Transverse colon (tissue), 4 donors: ENCODE data around the gene PLA2G4E. TPM values are rescaled to one million over a fixed set of nuclear protein-coding genes. Genes with fewer than 3 reads are reported as not detected.
A peak's percentile ranks its signal among the peaks of the same experiment; 100 is the strongest.

ENCODE experiments used
- DNase-seq: peaks from one replicate; pipeline ENCODE4 v3.0.0-alpha.2; 2019
- H3K27ac ChIP-seq, 4 donors: fragments of 200-600 bp; sonication (generic); 2 replicates each; pipeline ENCODE4 v1.5.1; 2016 to 2018; ENCODE audit warnings: inconsistent platforms in 4 of 4
- H3K27me3 ChIP-seq: fragments of 200-600 bp; sonication (generic); 2 replicates; pipeline ENCODE4 v1.5.1; 2017; ENCODE audit warnings: inconsistent platforms
- H3K36me3 ChIP-seq, 4 donors: fragments of 200-600 bp; sonication (generic); 2 replicates each; pipeline ENCODE4 v1.5.1; 2017 to 2019; ENCODE audit warnings: inconsistent platforms in 4 of 4
- H3K4me1 ChIP-seq, 4 donors: fragments of 200-600 bp; sonication (generic); 2 replicates each; pipeline ENCODE4 v1.5.1; 2017 to 2020; ENCODE audit warnings: inconsistent platforms in 4 of 4
- H3K4me3 ChIP-seq, 4 donors: fragments of 200-600 bp; sonication (generic); 1 replicate in 1 of 4; 2 replicates in 3 of 4; pipeline versions ENCODE4 v1.5.1 to v1.6.1; 2017 to 2019; ENCODE audit warnings: inconsistent platforms in 4 of 4
- H3K9me3 ChIP-seq, 2 donors: fragments of 200-600 bp; sonication (generic); 2 replicates each; pipeline ENCODE4 v1.5.1; 2017 to 2019; ENCODE audit warnings: inconsistent platforms in 2 of 2
- EP300 ChIP-seq: sonication (generic); formaldehyde crosslinking; IDR thresholded peaks from one replicate; pipeline ENCODE4 v1.6.1; 2017; ENCODE audit warnings: antibody characterized with exemption, low read depth
- POLR2A ChIP-seq: fragments of 450-650 bp; IDR thresholded peaks from one replicate; pipeline ENCODE4 v1.6.1; 2016; ENCODE audit warnings: antibody characterized with exemption, mild to moderate bottlenecking, moderate library complexity
- POLR2AphosphoS5 ChIP-seq, 3 donors: sonication (generic); formaldehyde crosslinking; IDR thresholded peaks; one replicate each; pipeline ENCODE4 v1.6.1; 2016; ENCODE audit warnings: antibody characterized with exemption in 3 of 3
- WGBS, 2 donors: methylation state at CpG; one replicate each; pipeline ENCODE4 v1.1.5; 2018; ENCODE audit warnings: low coverage in 1 of 2; 5-methylcytosine and 5-hydroxymethylcytosine counted together
- in situ Hi-C, 4 donors: fragments of 200-750 bp; cut with MboI; loops; one replicate each; pipeline versions ENCODE4 v1.15.0 to v1.15.1; 2017; ENCODE audit warnings: low sequenced_read_pairs in 3 of 4, low pct_ligation_motif_present in 1 of 4, low pct_unique_long_range_greater_than_20kb in 1 of 4
- intact Hi-C: fragments of 100-400 bp; cut with DNase I; formaldehyde crosslinking; loops from one replicate; pipeline ENCODE4 v1.15.1; 2023; ENCODE audit warnings: low total_unique reads
- total RNA-seq, 4 donors: library from RNA; depleted of rRNA; stranded (reverse); fragments of >200 nt; gene quantifications; one replicate each; pipeline ENCODE4 v1.1.0, GENCODE V29; 2016
- TF ChIP-seq, protein P1 (sequence below), 5 experiments: fragments of 200-600 bp in 3 of 5; fragments of 450-650 bp in 2 of 5; sonication (generic) in 3 of 5; IDR thresholded peaks; 1 replicate in 2 of 5; 2 replicates in 3 of 5; pipeline ENCODE4 v1.5.1; 2016 to 2017; ENCODE audit warnings: antibody characterized with exemption in 5 of 5, inconsistent platforms in 3 of 5, mild to moderate bottlenecking in 2 of 5, moderate library complexity in 1 of 5

The PLA2G4E gene
- total RNA-seq, 4 donors from 2014 or later, result 0.32 TPM; not detected in 3

GRCh38 chr15:41941644-41942415, 79.0 kb downstream of the PLA2G4E start:
- Histone ChIP-seq H3K27ac (no peak overlapping the region), H3K4me1 (peaks cover 0 to 21% (median 6%) of the 10 kb centered on the region in 4 donors), H3K36me3 (no peaks in the 10 kb centered on the region), H3K9me3 (no peaks in the 10 kb centered on the region), H3K4me3 (no peak overlapping the region), H3K27me3 (no peaks in the 10 kb centered on the region)
- intact Hi-C loops, result no loop called here
- no peak for DNase-seq
- 90 to 94% methylated on average over 8 to 22 of the region's 22 CpGs for WGBS, 2 donors
- in situ Hi-C loops, result no loop called here
- TF ChIP-seq, protein P1, sequence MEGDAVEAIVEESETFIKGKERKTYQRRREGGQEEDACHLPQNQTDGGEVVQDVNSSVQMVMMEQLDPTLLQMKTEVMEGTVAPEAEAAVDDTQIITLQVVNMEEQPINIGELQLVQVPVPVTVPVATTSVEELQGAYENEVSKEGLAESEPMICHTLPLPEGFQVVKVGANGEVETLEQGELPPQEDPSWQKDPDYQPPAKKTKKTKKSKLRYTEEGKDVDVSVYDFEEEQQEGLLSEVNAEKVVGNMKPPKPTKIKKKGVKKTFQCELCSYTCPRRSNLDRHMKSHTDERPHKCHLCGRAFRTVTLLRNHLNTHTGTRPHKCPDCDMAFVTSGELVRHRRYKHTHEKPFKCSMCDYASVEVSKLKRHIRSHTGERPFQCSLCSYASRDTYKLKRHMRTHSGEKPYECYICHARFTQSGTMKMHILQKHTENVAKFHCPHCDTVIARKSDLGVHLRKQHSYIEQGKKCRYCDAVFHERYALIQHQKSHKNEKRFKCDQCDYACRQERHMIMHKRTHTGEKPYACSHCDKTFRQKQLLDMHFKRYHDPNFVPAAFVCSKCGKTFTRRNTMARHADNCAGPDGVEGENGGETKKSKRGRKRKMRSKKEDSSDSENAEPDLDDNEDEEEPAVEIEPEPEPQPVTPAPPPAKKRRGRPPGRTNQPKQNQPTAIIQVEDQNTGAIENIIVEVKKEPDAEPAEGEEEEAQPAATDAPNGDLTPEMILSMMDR (IDR thresholded peaks at IDR 0.05), result no peak
- no peak for TF ChIP-seq EP300
- no peak for TF ChIP-seq POLR2A
- TF ChIP-seq POLR2AphosphoS5 (IDR thresholded peaks at IDR 0.05), result no peak

- no peak for TF ChIP-seq EP300
- TF ChIP-seq, protein P1 (IDR thresholded peaks at IDR 0.05), result no peak
- TF ChIP-seq POLR2AphosphoS5 (IDR thresholded peaks at IDR 0.05), result no peak
- no peak for TF ChIP-seq POLR2A
- in situ Hi-C loops, result no loop called here
- Histone ChIP-seq H3K4me1 (peaks cover 0 to 22% (median 5%) of the 10 kb centered on the region in 4 donors), H3K36me3 (no peaks in the 10 kb centered on the region), H3K27ac (no peak overlapping the region), H3K27me3 (no peaks in the 10 kb centered on the region), H3K4me3 (no peak overlapping the region), H3K9me3 (no peaks in the 10 kb centered on the region)
- intact Hi-C loops, result no loop called here
- no peak for DNase-seq
- WGBS, 2 donors, result 72 to 95% methylated on average over 3 to 7 of the region's 13 CpGs
Observed at GRCh38 chr15:41940441-41940857, 80.4 kb downstream of the PLA2G4E start.

- intact Hi-C loops, result no loop called here
- in situ Hi-C loops, result no loop called here
Observed at GRCh38 chr15:41939986-41940385, 80.9 kb downstream of the PLA2G4E start.

DNA sequence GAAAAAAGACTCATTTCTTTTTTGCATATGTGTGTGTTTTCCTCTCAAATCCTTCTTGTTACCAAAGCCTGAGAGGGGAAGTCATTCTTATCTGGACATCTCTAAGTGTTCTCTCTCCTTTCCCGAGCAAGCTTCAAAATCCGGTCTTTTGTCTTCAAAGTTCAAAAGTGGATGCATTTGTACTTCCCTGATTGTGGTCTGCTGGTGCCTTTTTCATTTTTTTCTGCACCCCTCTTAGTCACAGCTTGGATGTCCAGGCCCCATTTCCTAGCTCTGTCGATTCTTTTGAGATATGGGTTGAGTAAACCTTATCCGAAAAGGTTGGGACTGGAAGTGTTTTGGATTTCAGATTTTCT, 83.3 kb downstream of the PLA2G4E start:
- in situ Hi-C loops, result no loop called here

More at GRCh38 chr15:41939986-41940385, 80.9 kb downstream of the PLA2G4E start:
- TF ChIP-seq, protein P1 (IDR thresholded peaks at IDR 0.05), result no peak
- TF ChIP-seq POLR2A (no peak), POLR2AphosphoS5 (IDR thresholded peaks at IDR 0.05) (no peak), EP300 (no peak)
- no peaks in the 10 kb centered on the region for H3K9me3 ChIP-seq
- WGBS, 2 donors, result 84 to 86% methylated on average over 9 of the region's 9 CpGs
- H3K36me3 ChIP-seq, result no peaks in the 10 kb centered on the region
- H3K4me1 ChIP-seq, result peaks cover 0 to 26% (median 4%) of the 10 kb centered on the region in 4 donors
- H3K4me3 ChIP-seq, result no peak overlapping the region
- H3K27me3 ChIP-seq, result no peaks in the 10 kb centered on the region
- no peak for DNase-seq
- H3K27ac ChIP-seq, result no peak overlapping the region

More for the DNA sequence above, 83.3 kb downstream of the PLA2G4E start:
- H3K27ac ChIP-seq, result peak overlapping the region; percentile 62 to 71 (median 68)
- H3K4me3 ChIP-seq, result no peak overlapping the region
- H3K4me1 ChIP-seq, result peaks cover 3 to 40% (median 17%) of the 10 kb centered on the region in 4 donors
- no peaks in the 10 kb centered on the region for H3K9me3 ChIP-seq
- H3K27me3 ChIP-seq, result no peaks in the 10 kb centered on the region
- TF ChIP-seq POLR2AphosphoS5 (IDR thresholded peaks at IDR 0.05) (no peak), EP300 (no peak), POLR2A (no peak)
- TF ChIP-seq, protein P1 (IDR thresholded peaks at IDR 0.05), result no peak
- WGBS, 2 donors, result 74 to 88% methylated on average over 4 of the region's 4 CpGs
- DNase-seq, result no peak
- no peaks in the 10 kb centered on the region for H3K36me3 ChIP-seq
- intact Hi-C loops, result no loop called here
